ENCODE data around the gene ZBTB32. TPM values are rescaled to one million over a fixed set of nuclear protein-coding genes. Genes with fewer than 3 reads are reported as not detected.

ZBTB32 gene
- total and polyA plus RNA-seq, 4 donors = 0.47 TPM; not detected in 3

DNA sequence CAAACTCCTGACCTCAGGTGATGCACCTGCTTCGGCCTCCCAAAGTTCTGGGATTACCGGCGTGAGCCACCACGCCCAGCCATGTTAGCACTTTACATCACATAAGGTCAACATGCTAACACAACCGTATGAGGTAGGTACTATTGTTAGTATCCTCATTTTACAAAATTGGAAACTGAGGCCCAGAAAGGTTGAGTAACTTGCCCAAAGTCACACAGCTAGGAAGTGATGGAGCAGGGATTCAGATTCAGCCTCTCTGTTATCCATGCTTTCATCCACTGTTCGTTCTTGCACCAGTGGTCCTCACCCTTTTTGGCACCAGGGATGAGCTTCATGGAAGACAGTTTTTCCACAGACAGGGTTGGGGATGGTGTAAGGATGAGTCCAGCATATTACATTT, 47.7 kb upstream of the ZBTB32 start:
- Histone ChIP-seq H3K27ac (ENCODE audit: low read depth in 1 of 2, low read length in 2 of 2) (no peak overlapping the region), H3K27me3 (ENCODE audit: control insufficient read depth in 4 of 4, insufficient read depth in 4 of 4, low read length in 3 of 4) (no peaks in the 10 kb centered on the region), H3K9me3 (ENCODE audit: control insufficient read depth in 4 of 4, low read length in 3 of 4) (no peaks in the 10 kb centered on the region), H3K4me3 (ENCODE audit: low read depth in 1 of 3, low read length in 3 of 3) (no peak overlapping the region), H3K4me1 (ENCODE audit: control insufficient read depth in 4 of 4, insufficient read depth in 4 of 4, low read length in 3 of 4) (peaks cover 6 to 12% (median 9%) of the 10 kb centered on the region in 4 donors), H3K9ac (ENCODE audit: low read depth in 1 of 2, low read length in 2 of 2) (no peak overlapping the region), H3K36me3 (ENCODE audit: control insufficient read depth in 4 of 4, insufficient read depth in 3 of 4, low read depth in 1 of 4, low read length in 3 of 4) (peaks cover 18 to 55% (median 30%) of the 10 kb centered on the region in 4 donors)
- DNase-seq (ENCODE audit: low spot score) = no peak
- no peak for TF ChIP-seq JUND (IDR thresholded peaks at IDR 0.05)
- no peak for TF ChIP-seq NR2F2 (IDR thresholded peaks at IDR 0.05)
- TF ChIP-seq, protein P1, sequence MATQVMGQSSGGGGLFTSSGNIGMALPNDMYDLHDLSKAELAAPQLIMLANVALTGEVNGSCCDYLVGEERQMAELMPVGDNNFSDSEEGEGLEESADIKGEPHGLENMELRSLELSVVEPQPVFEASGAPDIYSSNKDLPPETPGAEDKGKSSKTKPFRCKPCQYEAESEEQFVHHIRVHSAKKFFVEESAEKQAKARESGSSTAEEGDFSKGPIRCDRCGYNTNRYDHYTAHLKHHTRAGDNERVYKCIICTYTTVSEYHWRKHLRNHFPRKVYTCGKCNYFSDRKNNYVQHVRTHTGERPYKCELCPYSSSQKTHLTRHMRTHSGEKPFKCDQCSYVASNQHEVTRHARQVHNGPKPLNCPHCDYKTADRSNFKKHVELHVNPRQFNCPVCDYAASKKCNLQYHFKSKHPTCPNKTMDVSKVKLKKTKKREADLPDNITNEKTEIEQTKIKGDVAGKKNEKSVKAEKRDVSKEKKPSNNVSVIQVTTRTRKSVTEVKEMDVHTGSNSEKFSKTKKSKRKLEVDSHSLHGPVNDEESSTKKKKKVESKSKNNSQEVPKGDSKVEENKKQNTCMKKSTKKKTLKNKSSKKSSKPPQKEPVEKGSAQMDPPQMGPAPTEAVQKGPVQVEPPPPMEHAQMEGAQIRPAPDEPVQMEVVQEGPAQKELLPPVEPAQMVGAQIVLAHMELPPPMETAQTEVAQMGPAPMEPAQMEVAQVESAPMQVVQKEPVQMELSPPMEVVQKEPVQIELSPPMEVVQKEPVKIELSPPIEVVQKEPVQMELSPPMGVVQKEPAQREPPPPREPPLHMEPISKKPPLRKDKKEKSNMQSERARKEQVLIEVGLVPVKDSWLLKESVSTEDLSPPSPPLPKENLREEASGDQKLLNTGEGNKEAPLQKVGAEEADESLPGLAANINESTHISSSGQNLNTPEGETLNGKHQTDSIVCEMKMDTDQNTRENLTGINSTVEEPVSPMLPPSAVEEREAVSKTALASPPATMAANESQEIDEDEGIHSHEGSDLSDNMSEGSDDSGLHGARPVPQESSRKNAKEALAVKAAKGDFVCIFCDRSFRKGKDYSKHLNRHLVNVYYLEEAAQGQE (IDR thresholded peaks at IDR 0.05) = no peak
- TF ChIP-seq YY1 (IDR thresholded peaks at IDR 0.05) = no peak
- TF ChIP-seq EGR1 (IDR thresholded peaks at IDR 0.05; ENCODE audit: low read depth in 2 of 2) = no peak
- no peak for TF ChIP-seq RAD21 (IDR thresholded peaks at IDR 0.05)
- TF ChIP-seq FOXA1 (IDR thresholded peaks at IDR 0.05) = no peak
- no peak for TF ChIP-seq RXRA (IDR thresholded peaks at IDR 0.05)
- TF ChIP-seq, protein P2, sequence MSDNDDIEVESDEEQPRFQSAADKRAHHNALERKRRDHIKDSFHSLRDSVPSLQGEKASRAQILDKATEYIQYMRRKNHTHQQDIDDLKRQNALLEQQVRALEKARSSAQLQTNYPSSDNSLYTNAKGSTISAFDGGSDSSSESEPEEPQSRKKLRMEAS (IDR thresholded peaks at IDR 0.05) = no peak
- TF ChIP-seq, protein P3, sequence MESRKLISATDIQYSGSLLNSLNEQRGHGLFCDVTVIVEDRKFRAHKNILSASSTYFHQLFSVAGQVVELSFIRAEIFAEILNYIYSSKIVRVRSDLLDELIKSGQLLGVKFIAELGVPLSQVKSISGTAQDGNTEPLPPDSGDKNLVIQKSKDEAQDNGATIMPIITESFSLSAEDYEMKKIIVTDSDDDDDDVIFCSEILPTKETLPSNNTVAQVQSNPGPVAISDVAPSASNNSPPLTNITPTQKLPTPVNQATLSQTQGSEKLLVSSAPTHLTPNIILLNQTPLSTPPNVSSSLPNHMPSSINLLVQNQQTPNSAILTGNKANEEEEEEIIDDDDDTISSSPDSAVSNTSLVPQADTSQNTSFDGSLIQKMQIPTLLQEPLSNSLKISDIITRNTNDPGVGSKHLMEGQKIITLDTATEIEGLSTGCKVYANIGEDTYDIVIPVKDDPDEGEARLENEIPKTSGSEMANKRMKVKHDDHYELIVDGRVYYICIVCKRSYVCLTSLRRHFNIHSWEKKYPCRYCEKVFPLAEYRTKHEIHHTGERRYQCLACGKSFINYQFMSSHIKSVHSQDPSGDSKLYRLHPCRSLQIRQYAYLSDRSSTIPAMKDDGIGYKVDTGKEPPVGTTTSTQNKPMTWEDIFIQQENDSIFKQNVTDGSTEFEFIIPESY (IDR thresholded peaks at IDR 0.05) = no peak
- TF ChIP-seq HNF4A (conservative IDR thresholded peaks at IDR 0.05) = no peak
- TF ChIP-seq SP1 (IDR thresholded peaks at IDR 0.05) = no peak
- TF ChIP-seq, protein P4, sequence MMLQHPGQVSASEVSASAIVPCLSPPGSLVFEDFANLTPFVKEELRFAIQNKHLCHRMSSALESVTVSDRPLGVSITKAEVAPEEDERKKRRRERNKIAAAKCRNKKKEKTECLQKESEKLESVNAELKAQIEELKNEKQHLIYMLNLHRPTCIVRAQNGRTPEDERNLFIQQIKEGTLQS (IDR thresholded peaks at IDR 0.05) = no peak
- TF ChIP-seq GABPA (IDR thresholded peaks at IDR 0.05 in 1 of 2, conservative IDR thresholded peaks at IDR 0.05 in 1 of 2) = no peak
- no peak for TF ChIP-seq HNF4G (IDR thresholded peaks at IDR 0.05)
- TF ChIP-seq TAF1 (conservative IDR thresholded peaks at IDR 0.05) = no peak
- TF ChIP-seq CTCF (IDR thresholded peaks at IDR 0.05; ENCODE audit: low read depth, low read length, missing input control) = no peak
- TF ChIP-seq FOXA2 (IDR thresholded peaks at IDR 0.05) = no peak
- WGBS = 89% methylated on average over 6 of the region's 6 CpGs
